Common myeloid progenitor, CD34-positive (primary cell): ENCODE measurements around the gene SMIM5.

Experiments used
- CTCF ChIA-PET: fragments of 350-600 bp; sonication (Branson Sonifier 250); formaldehyde crosslinking; loops from one replicate; lab custom pipeline; 2021; ENCODE audit warnings: antibody characterized with exemption; lab: Charles Lee
- POLR2A ChIA-PET: fragments of 350-600 bp; sonication (Branson Sonifier 250); formaldehyde crosslinking; loops from one replicate; lab custom pipeline; 2021; ENCODE audit warnings: antibody characterized with exemption; lab: Charles Lee
- DNase-seq, 3 donors: peaks; one replicate each; pipeline versions ENCODE4 v3.0.0 to v3.0.0-alpha.2; 2013
- H3K27ac ChIP-seq, 2 experiments: 1 replicate in 1 of 2; 2 replicates in 1 of 2; pipeline ENCODE4 v1.7.0; 2013; ENCODE audit warnings: inconsistent platforms in 2 of 2, low read length in 2 of 2, mild to moderate bottlenecking in 2 of 2, low read depth in 1 of 2, moderate library complexity in 1 of 2; ENCODE audit not compliant: severe bottlenecking in 2 of 2, insufficient read depth in 1 of 2, poor library complexity in 1 of 2
- H3K27me3 ChIP-seq, 5 experiments: replicated peaks in 2 of 5; 1 replicate in 3 of 5; 2 replicates in 2 of 5; pipeline versions ENCODE4 v1.6.1 to v1.7.0; 2013; ENCODE audit warnings: low read length in 4 of 5, mild to moderate bottlenecking in 2 of 5, moderate library complexity in 2 of 5, inconsistent platforms in 1 of 5; ENCODE audit not compliant: insufficient read depth in 5 of 5, control insufficient read depth in 4 of 5
- H3K36me3 ChIP-seq, 4 experiments: 1 replicate in 2 of 4; 2 replicates in 2 of 4; pipeline versions ENCODE4 v1.6.1 to v1.7.0; 2013; ENCODE audit warnings: low read length in 3 of 4, control low read depth in 1 of 4, mild to moderate bottlenecking in 1 of 4; ENCODE audit not compliant: control insufficient read depth in 4 of 4, insufficient read depth in 4 of 4
- H3K4me1 ChIP-seq, 4 experiments: 1 replicate in 3 of 4; 2 replicates in 1 of 4; pipeline versions ENCODE4 v1.6.1 to v1.7.1; 2013; ENCODE audit warnings: low read length in 3 of 4, mild to moderate bottlenecking in 3 of 4, control low read depth in 1 of 4, inconsistent platforms in 1 of 4, moderate library complexity in 1 of 4; ENCODE audit not compliant: control insufficient read depth in 4 of 4, insufficient read depth in 4 of 4; ENCODE audit errors: control extremely low read depth in 1 of 4
- H3K4me3 ChIP-seq, 7 experiments: 1 replicate in 4 of 7; 2 replicates in 3 of 7; pipeline versions ENCODE4 v1.5.1 to v1.7.0; 2013; ENCODE audit warnings: mild to moderate bottlenecking in 7 of 7, low read length in 6 of 7, moderate library complexity in 6 of 7, inconsistent platforms in 2 of 7, low read depth in 2 of 7, control low read depth in 1 of 7; ENCODE audit not compliant: insufficient read depth in 4 of 7, control insufficient read depth in 1 of 7; ENCODE audit errors: extremely low read depth in 1 of 7
- H3K9me3 ChIP-seq, 5 experiments: 1 replicate in 4 of 5; 2 replicates in 1 of 5; pipeline versions ENCODE4 v1.6.1 to v1.7.1; 2013; ENCODE audit warnings: low read length in 4 of 5, mild to moderate bottlenecking in 2 of 5, inconsistent platforms in 1 of 5, low read depth in 1 of 5, moderate library complexity in 1 of 5; ENCODE audit not compliant: control insufficient read depth in 4 of 5, insufficient read depth in 2 of 5; ENCODE audit errors: control extremely low read depth in 1 of 5
- WGBS: methylation state at CpG from one replicate; pipeline ENCODE4 v1.1.5; 2013; ENCODE audit not compliant: insufficient coverage; 5-methylcytosine and 5-hydroxymethylcytosine counted together

Gene SMIM5

GRCh38 chr17:75688209-75688825 is 55.1 kb downstream of the SMIM5 start:
- Histone ChIP-seq H3K27me3 (no peaks in the 10 kb centered on the region), H3K9me3 (no peaks in the 10 kb centered on the region), H3K27ac (peak overlapping the region; percentile 22 to 67), H3K36me3 (peaks cover under 1 to 39% (median 10%) of the 10 kb centered on the region in 4 experiments), H3K4me3 (peak overlapping the region in 3 of 7 experiments; percentile 1 to 51 (median 6)), H3K4me1 (peaks cover 15 to 55% (median 43%) of the 10 kb centered on the region in 4 experiments)
- POLR2A ChIA-PET = interaction anchor here (0.5 to 1.6 kb wide), 3 partner anchors 19 to 521 kb away, joined by 4 read pairs; no protein-coding TSS in a partner anchor
- DNase-seq = peak in 2 of 3 donors; percentile 69 to 76
- WGBS = 34% methylated on average over 10 of the region's 11 CpGs
- CTCF ChIA-PET = interaction anchor here (0.6 to 7.7 kb wide), 14 partner anchors 9 to 61 kb away, joined by 3 to 58 read pairs (median 4); partner anchors contain the start of gene SMIM5

- DNase-seq = peak; percentile 40 to 90 (median 84)
- POLR2A ChIA-PET = interaction anchor here (1.6 kb wide), 1 partner anchor 18 kb away, joined by 4 read pairs; no protein-coding TSS in a partner anchor
- peak overlapping the region; percentile 55 to 67 for H3K27ac ChIP-seq
- CTCF ChIA-PET = interaction anchor here (0.9 to 7.7 kb wide), 7 partner anchors 14 to 60 kb away, joined by 3 to 58 read pairs (median 6); partner anchors contain the start of gene SMIM5
- WGBS = 25% methylated on average over 4 of the region's 6 CpGs
- peaks cover 15 to 55% (median 43%) of the 10 kb centered on the region in 4 experiments for H3K4me1 ChIP-seq
- no peaks in the 10 kb centered on the region for H3K27me3 ChIP-seq
- H3K9me3 ChIP-seq = no peaks in the 10 kb centered on the region
- H3K4me3 ChIP-seq = peak overlapping the region in 2 of 7 experiments; percentile 48 to 51
- H3K36me3 ChIP-seq = peaks cover 4 to 47% (median 14%) of the 10 kb centered on the region in 4 experiments
These were observed 56.2 kb downstream of the SMIM5 start for GRCh38 chr17:75689441-75689873.
